Heart right ventricle (tissue), 16 donors: ENCODE results near the gene SPG11. TPM values are rescaled to one million over a fixed set of nuclear protein-coding genes. Genes with fewer than 3 reads are reported as not detected.
A peak's percentile ranks its signal among the peaks of the same experiment; 100 is the strongest.
"Not testable (repeated sequence)": the region's sequence is repeated elsewhere in the genome, so short reads cannot be mapped to it uniquely, and the experiment has no call there.

ENCODE experiments used
- ATAC-seq, 8 donors: fragments of 200-7000 bp; cut with Tn5 transposase; one replicate each; pipeline ENCODE4 v1.9.1; 2020; ENCODE audit warnings: mild to moderate bottlenecking in 8 of 8, moderate library complexity in 8 of 8, moderate number of reproducible peaks in 1 of 8
- DNase-seq, 2 donors: peaks; one replicate each; pipeline ENCODE4 v3.0.0-alpha.2; 2020
- H3K27ac ChIP-seq, 10 donors: fragments of 200-600 bp; sonication (generic) in 2 of 10; one replicate each; pipeline versions ENCODE4 v1.5.0 to v1.8.0; 2020 to 2022; ENCODE audit warnings: mild to moderate bottlenecking in 3 of 10
- H3K27me3 ChIP-seq, 7 donors: fragments of 200-600 bp; one replicate each; pipeline ENCODE4 v1.8.0; 2021 to 2022; ENCODE audit warnings: mild to moderate bottlenecking in 2 of 7
- H3K36me3 ChIP-seq, 9 donors: fragments of 200-600 bp; sonication (generic) in 1 of 9; one replicate each; pipeline versions ENCODE4 v1.5.0 to v1.8.0; 2020 to 2022; ENCODE audit warnings: mild to moderate bottlenecking in 2 of 9
- H3K4me1 ChIP-seq, 9 donors: fragments of 200-600 bp; sonication (generic) in 1 of 9; one replicate each; pipeline versions ENCODE4 v1.5.0 to v1.8.0; 2020 to 2022; ENCODE audit warnings: mild to moderate bottlenecking in 4 of 9
- H3K4me3 ChIP-seq, 10 donors: fragments of 200-600 bp; sonication (generic) in 2 of 10; one replicate each; pipeline versions ENCODE4 v1.5.0 to v1.8.0; 2020 to 2022; ENCODE audit warnings: mild to moderate bottlenecking in 7 of 10, moderate library complexity in 2 of 10
- H3K9me3 ChIP-seq, 11 donors: fragments of 200-600 bp in 10 of 11; sonication (generic) in 2 of 11; one replicate each; pipeline versions ENCODE4 v1.5.0 to v1.8.0; 2013 to 2022; ENCODE audit warnings: mild to moderate bottlenecking in 2 of 11, control low read depth in 1 of 11, moderate library complexity in 1 of 11
- WGBS, 2 donors: extraction: QIAGEN DNeasy Blood & Tissue Kit; methylation state at CpG; one replicate each; pipeline ENCODE4 v1.1.7; 2013; ENCODE audit warnings: inconsistent platforms in 1 of 2; 5-methylcytosine and 5-hydroxymethylcytosine counted together
- intact Hi-C, 10 donors: fragments of 100-400 bp; cut with DNase I; formaldehyde crosslinking; loops; one replicate each; pipeline versions ENCODE4 v1.11.1 to v1.14.2; 2022
- polyA plus RNA-seq, 2 donors: library from polyadenylated mRNA; stranded (reverse); fragments of 200-250 nt; gene quantifications; one replicate each; pipeline ENCODE4 v1.2.3, GENCODE V29; 2013
- total RNA-seq, 10 donors: library from RNA; stranded (reverse); fragmentation: NEBNext Ultra II Directional in 3 of 10; extraction: Animal tissue kit (Norgen Biotek cat#: 25700) in 3 of 10; gene quantifications; one replicate each; pipeline versions ENCODE4 v1.2.1 to v1.2.4, GENCODE V29; 2021 to 2023
- TF ChIP-seq, protein P1 (sequence below), 9 donors: fragments of 200-600 bp; sonication (generic) in 2 of 9; IDR thresholded peaks; one replicate each; pipeline versions ENCODE4 v1.5.0 to v1.8.0; 2021 to 2022; ENCODE audit warnings: antibody characterized with exemption in 9 of 9, mild to moderate bottlenecking in 5 of 9, moderate library complexity in 1 of 9
- donor health status: Arrhythmogenic right ventricular cardiomyopathy.
- donor health status: ischemic (EF 13 %, LVEDD 7.1; RV severe dilation, severe dysfunction).
- donor health status: healthy with polysubstance abuse.
- donor health status: DM: no; HTN: yes; CAD: no.
- donor health status: DM: no; HTN: no; CAD: no.
- donor health status: ischemic (EF 25% LVEDD 6.9; RV normal size, moderate dysfunction).
- donor health status: ischemic (EF 25% LVEDD 5.7; RV mildly dilated, moderate dysfunction).
- donor health status: healthy.
- donor health status: DM: yes; HTN: yes; CAD: no.
- donor health status: Ischemic cardiomyopathy.
- donor health status: ischemic (EF 35%, LVEDD 5.7; RV mildly dilated, moderate dysfunction).
- donor health status: nonischemic (EF 11% LVEDD 7.7; RV severe dilation, severe dysfunction).
- donor health status: DM: yes; HTN: yes; CAD: no.
- donor health status: PGD.
- donor health status: ischemic (EF 29% LVEDD 5.4; RV normal size, mild dysfunction).
- donor health status: nonischemic (EF 23%, LVEDD 6.1; RV moderate dilation, normal function).

Gene SPG11
- total and polyA plus RNA-seq, 12 donors, result 17.4 to 63.4 (median 50.4) TPM

DNA sequence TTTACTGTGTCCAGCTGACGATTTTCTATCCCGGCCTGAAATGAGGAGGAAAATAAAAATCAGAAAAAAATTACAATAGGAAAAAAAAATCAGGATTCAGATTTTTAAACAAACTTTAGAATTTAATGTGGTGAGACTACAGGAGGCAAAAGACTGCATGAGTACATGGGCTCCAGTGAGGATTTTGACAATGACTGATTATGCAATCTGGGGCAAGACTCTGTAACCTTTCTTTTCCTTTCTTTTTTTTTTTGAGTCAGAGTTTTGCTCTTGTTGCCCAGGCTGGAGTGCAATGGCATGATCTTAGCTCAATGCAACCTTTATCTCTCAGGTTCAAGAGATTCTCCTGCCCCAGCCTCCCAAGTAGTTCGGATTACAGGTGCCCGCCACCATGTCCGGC, 29.9 kb downstream of the SPG11 start:
- TF ChIP-seq, protein P1, sequence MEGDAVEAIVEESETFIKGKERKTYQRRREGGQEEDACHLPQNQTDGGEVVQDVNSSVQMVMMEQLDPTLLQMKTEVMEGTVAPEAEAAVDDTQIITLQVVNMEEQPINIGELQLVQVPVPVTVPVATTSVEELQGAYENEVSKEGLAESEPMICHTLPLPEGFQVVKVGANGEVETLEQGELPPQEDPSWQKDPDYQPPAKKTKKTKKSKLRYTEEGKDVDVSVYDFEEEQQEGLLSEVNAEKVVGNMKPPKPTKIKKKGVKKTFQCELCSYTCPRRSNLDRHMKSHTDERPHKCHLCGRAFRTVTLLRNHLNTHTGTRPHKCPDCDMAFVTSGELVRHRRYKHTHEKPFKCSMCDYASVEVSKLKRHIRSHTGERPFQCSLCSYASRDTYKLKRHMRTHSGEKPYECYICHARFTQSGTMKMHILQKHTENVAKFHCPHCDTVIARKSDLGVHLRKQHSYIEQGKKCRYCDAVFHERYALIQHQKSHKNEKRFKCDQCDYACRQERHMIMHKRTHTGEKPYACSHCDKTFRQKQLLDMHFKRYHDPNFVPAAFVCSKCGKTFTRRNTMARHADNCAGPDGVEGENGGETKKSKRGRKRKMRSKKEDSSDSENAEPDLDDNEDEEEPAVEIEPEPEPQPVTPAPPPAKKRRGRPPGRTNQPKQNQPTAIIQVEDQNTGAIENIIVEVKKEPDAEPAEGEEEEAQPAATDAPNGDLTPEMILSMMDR (IDR thresholded peaks at IDR 0.05), result no peak
- Histone ChIP-seq H3K27me3 (no peaks in the 10 kb centered on the region), H3K4me1 (peaks cover 0 to 9% (median 0%) of the 10 kb centered on the region in 9 donors), H3K27ac (peak overlapping the region in 1 of 10 donors; percentile 42), H3K9me3 (peaks cover 0 to 9% (median 0%) of the 10 kb centered on the region in 11 donors), H3K4me3 (no peak overlapping the region), H3K36me3 (peaks cover 0 to 100% (median 41%) of the 10 kb centered on the region in 9 donors)
- WGBS, 2 donors, result 96 to 98% methylated on average over 5 of the region's 5 CpGs
- no peak for ATAC-seq
- DNase-seq, result no peak
- intact Hi-C loops, result no loop called here

DNA sequence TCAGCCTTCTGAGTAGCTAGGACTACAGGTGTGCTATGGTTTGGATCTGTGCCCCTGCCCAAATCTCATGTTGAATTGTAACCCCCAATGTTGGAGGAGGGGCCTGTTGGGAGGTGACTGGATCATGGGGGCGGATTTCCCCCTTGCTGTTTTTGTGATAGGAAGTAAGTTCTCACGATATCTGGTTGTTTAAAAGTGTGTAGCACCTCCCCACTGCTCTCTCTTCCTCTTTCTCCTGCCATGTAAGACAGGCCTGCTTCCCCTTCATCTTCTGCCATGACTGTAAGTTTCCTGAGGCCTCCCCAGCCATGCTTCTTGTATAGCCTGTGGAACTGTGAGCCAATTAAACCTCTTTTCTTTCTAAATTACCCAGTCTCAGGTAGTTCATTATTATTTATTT, 38.2 kb downstream of the SPG11 start:
- WGBS, 2 donors, result 83 to 88% methylated on average over 2 of the region's 2 CpGs
- H3K4me3 ChIP-seq, H3K27me3 ChIP-seq, DNase-seq, intact Hi-C loops, H3K27ac ChIP-seq, ATAC-seq, H3K4me1 ChIP-seq, H3K9me3 ChIP-seq: not testable (repeated sequence)
- H3K36me3 ChIP-seq, result peaks cover 0 to 100% (median 59%) of the 10 kb centered on the region in 9 donors

DNA sequence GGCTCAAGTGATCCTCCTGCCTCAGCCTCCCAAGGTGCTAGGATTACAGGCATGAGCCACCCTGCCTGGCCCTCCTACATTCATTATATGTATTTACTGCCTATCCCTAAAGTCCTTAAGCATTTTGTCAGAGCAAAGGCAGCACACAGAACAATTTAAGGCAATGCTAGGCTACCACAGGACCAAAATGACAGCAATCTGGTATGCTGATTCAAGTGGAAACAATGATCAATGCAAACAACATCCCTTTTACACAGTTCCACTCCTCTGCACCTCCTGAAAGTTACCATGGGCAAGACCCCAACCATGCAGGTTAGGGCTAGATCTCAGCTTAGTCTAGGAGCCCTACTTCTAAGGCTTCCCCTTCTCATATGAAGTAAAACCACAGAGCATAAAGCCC, 40.3 kb downstream of the SPG11 start:
- TF ChIP-seq, protein P1 (IDR thresholded peaks at IDR 0.05), result no peak
- DNase-seq (no peak), ATAC-seq (no peak)
- no peaks in the 10 kb centered on the region for H3K4me1 ChIP-seq
- peaks cover 0 to 100% (median 46%) of the 10 kb centered on the region in 9 donors for H3K36me3 ChIP-seq
- H3K4me3 ChIP-seq, result no peak overlapping the region
- intact Hi-C loops, result no loop called here
- H3K27ac ChIP-seq, result no peak overlapping the region
- H3K9me3 ChIP-seq, result no peaks in the 10 kb centered on the region
- H3K27me3 ChIP-seq, result no peaks in the 10 kb centered on the region

DNA sequence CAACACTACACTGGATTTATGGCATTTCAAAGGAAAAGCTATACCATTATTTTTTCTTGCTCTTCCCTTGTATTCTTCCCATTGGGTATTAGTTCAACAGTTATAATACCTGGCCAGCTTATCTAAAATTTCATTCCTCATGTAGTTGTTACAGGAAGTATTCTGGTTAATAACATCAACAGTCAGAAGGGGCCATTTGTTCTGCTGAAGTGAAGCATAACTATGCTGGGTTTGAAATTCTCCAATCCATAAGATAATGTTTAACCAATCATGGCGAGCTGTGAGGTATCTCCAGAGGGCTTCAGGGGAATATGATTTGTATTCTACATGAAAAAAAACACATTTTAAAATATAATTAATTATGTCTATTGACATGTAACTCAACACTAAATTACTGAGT, 43.4 kb downstream of the SPG11 start:
- ATAC-seq (no peak), DNase-seq (no peak)
- H3K4me1 ChIP-seq, result peaks cover 0 to 5% (median 0%) of the 10 kb centered on the region in 9 donors
- intact Hi-C loops, result no loop called here
- H3K4me3 ChIP-seq, result no peak overlapping the region
- H3K27ac ChIP-seq, result no peak overlapping the region
- TF ChIP-seq, protein P1 (IDR thresholded peaks at IDR 0.05), result no peak
- no peaks in the 10 kb centered on the region for H3K27me3 ChIP-seq
- H3K9me3 ChIP-seq, result no peaks in the 10 kb centered on the region
- H3K36me3 ChIP-seq, result peaks cover 0 to 100% (median 44%) of the 10 kb centered on the region in 9 donors
- WGBS, 2 donors, result 95 to 100% methylated on average over 1 of the region's 1 CpG

DNA sequence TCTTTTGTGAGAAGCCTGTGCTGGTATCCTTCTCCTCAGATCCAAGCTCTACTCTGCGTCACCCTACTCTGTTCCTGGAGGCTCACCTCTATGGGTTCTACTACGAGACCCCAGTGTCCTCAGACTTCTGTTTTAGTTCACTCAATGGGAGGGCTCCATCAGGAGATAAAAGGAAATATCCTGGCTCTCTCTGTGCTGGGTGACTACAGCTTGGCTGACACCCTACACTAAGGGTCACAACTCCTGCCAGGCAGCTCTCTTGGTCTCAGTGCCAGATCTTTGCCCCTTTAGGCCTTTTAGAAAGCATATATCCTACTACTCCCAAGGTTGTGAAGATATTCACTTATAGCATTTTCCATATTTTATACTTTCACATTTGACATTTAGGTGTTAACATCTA, 46.5 kb downstream of the SPG11 start:
- 90 to 95% methylated on average over 2 of the region's 2 CpGs for WGBS, 2 donors
- H3K4me3 ChIP-seq, result no peak overlapping the region
- no peaks in the 10 kb centered on the region for H3K27me3 ChIP-seq
- H3K4me1 ChIP-seq, result peaks cover 0 to 5% (median 0%) of the 10 kb centered on the region in 9 donors
- TF ChIP-seq, protein P1 (IDR thresholded peaks at IDR 0.05), result no peak
- intact Hi-C loops, result no loop called here
- no peak for DNase-seq
- ATAC-seq, result peak in 3 of 8 donors; percentile 37 to 65 (median 51)
- no peaks in the 10 kb centered on the region for H3K9me3 ChIP-seq
- no peak overlapping the region for H3K27ac ChIP-seq
- H3K36me3 ChIP-seq, result peaks cover 0 to 100% (median 54%) of the 10 kb centered on the region in 9 donors
